NCI-H748 (cell line): ENCODE data around the gene ACTL8.
"Not testable (repeated sequence)": the region's sequence is repeated elsewhere in the genome, so short reads cannot be mapped to it uniquely, and the experiment has no call there.

Source experiments
- DNase-seq: peaks from one replicate; lab custom pipeline; 2025; ENCODE audit not compliant: unreplicated experiment; lab: John Stamatoyannopoulos, UW

Gene ACTL8

GRCh38 chr1:17735348-17735747 is 19.8 kb upstream of the ACTL8 start:
- DNase-seq, result no peak

GRCh38 chr1:17735793-17736192 is 19.3 kb upstream of the ACTL8 start:
- no peak for DNase-seq

- no peak for DNase-seq
These were observed 18.5 kb upstream of the ACTL8 start for GRCh38 chr1:17736625-17737024.

- DNase-seq, result no peak
These were observed 16.1 kb upstream of the ACTL8 start for GRCh38 chr1:17739050-17739449.

- no peak for DNase-seq
These were observed 14.1 kb upstream of the ACTL8 start for GRCh38 chr1:17741052-17741451.

GRCh38 chr1:17742583-17742982 is 12.6 kb upstream of the ACTL8 start:
- DNase-seq, result no peak

GRCh38 chr1:17743008-17743647 is 12.0 kb upstream of the ACTL8 start:
- no peak for DNase-seq

- no peak for DNase-seq
These were observed 11.2 kb upstream of the ACTL8 start for GRCh38 chr1:17743925-17744324.

GRCh38 chr1:17744666-17745478 is 10.3 kb upstream of the ACTL8 start:
- no peak for DNase-seq

- no peak for DNase-seq
These were observed 9.6 kb upstream of the ACTL8 start for GRCh38 chr1:17745479-17745955.

GRCh38 chr1:17746281-17746680 is 8.9 kb upstream of the ACTL8 start:
- DNase-seq, result not testable (repeated sequence)

GRCh38 chr1:17746920-17747319 is 8.2 kb upstream of the ACTL8 start:
- DNase-seq, result no peak

GRCh38 chr1:17750333-17750732 is 4.8 kb upstream of the ACTL8 start:
- no peak for DNase-seq

GRCh38 chr1:17752356-17752755 is 2.8 kb upstream of the ACTL8 start:
- DNase-seq, result no peak

- DNase-seq, result no peak
These were observed 2.3 kb downstream of the ACTL8 start for GRCh38 chr1:17757426-17757825.

- DNase-seq, result no peak
These were observed 4.0 kb downstream of the ACTL8 start for GRCh38 chr1:17759114-17759513.

- DNase-seq, result no peak
These were observed 7.2 kb downstream of the ACTL8 start for GRCh38 chr1:17762313-17762712.

GRCh38 chr1:17763417-17763816 is 8.3 kb downstream of the ACTL8 start:
- no peak for DNase-seq

- DNase-seq, result no peak
These were observed 8.9 kb downstream of the ACTL8 start for GRCh38 chr1:17763995-17764394.

GRCh38 chr1:17764591-17764990 is 9.5 kb downstream of the ACTL8 start:
- no peak for DNase-seq

GRCh38 chr1:17765444-17766411 is 10.6 kb downstream of the ACTL8 start:
- DNase-seq, result no peak
